GM19035 (cell line): ENCODE data around the gene AGR2.
A peak's percentile ranks its signal among the peaks of the same experiment; 100 is the strongest.
"Not testable (repeated sequence)": the region's sequence is repeated elsewhere in the genome, so short reads cannot be mapped to it uniquely, and the experiment has no call there.

Experiments
- ATAC-seq: cut with Tn5 transposase; IDR thresholded peaks from one replicate; pipeline ENCODE4 v1.9.1; 2021; ENCODE audit not compliant: unreplicated experiment

Gene AGR2

GRCh38 chr7:16774986-16775385 lies 29.8 kb downstream of the AGR2 start:
- ATAC-seq: no peak

- ATAC-seq: no peak
Measured at GRCh38 chr7:16774294-16774693, 30.5 kb downstream of the AGR2 start.

GRCh38 chr7:16773884-16774283 lies 30.9 kb downstream of the AGR2 start:
- no peak for ATAC-seq

- ATAC-seq: no peak
Measured at GRCh38 chr7:16773326-16773725, 31.5 kb downstream of the AGR2 start.

GRCh38 chr7:16770657-16771329 lies 34.0 kb downstream of the AGR2 start:
- no peak for ATAC-seq

- not testable (repeated sequence) for ATAC-seq
Measured at GRCh38 chr7:16769994-16770393, 34.8 kb downstream of the AGR2 start.

GRCh38 chr7:16765436-16765859 lies 39.4 kb downstream of the AGR2 start:
- no peak for ATAC-seq

- no peak for ATAC-seq
Measured at GRCh38 chr7:16764942-16765341, 39.9 kb downstream of the AGR2 start.

GRCh38 chr7:16762177-16762576 lies 42.6 kb downstream of the AGR2 start:
- ATAC-seq: no peak

- no peak for ATAC-seq
Measured at GRCh38 chr7:16759840-16760239, 45.0 kb downstream of the AGR2 start.

GRCh38 chr7:16758631-16759611 lies 45.9 kb downstream of the AGR2 start:
- ATAC-seq: no peak

- no peak for ATAC-seq
Measured at GRCh38 chr7:16758036-16758435, 46.8 kb downstream of the AGR2 start.

- ATAC-seq: no peak
Measured at GRCh38 chr7:16755397-16755796, 49.4 kb downstream of the AGR2 start.

GRCh38 chr7:16754856-16755317 lies 49.9 kb downstream of the AGR2 start:
- no peak for ATAC-seq

GRCh38 chr7:16753932-16754855 lies 50.6 kb downstream of the AGR2 start:
- peak; percentile 26 for ATAC-seq

GRCh38 chr7:16753102-16753931 lies 51.5 kb downstream of the AGR2 start, which contains the start of gene TSPAN13:
Gene TSPAN13 (plus strand): TSS chr7:16753755. CDS start chr7:16753968, 213 bp downstream.
- ATAC-seq: peak; percentile 90

- ATAC-seq: no peak
Measured at GRCh38 chr7:16747102-16747501, 57.7 kb downstream of the AGR2 start.

- no peak for ATAC-seq
Measured at GRCh38 chr7:16745645-16746044, 59.2 kb downstream of the AGR2 start.

- no peak for ATAC-seq
Measured at GRCh38 chr7:16744518-16745250, 60.1 kb downstream of the AGR2 start.
